GM12878 (cell line): ENCODE results near the gene TBL3. TPM values are rescaled to one million over a fixed set of nuclear protein-coding genes. Genes with fewer than 3 reads are reported as not detected.

Experiments
- BACH1 ChIP-seq: fragments of 450-650 bp; IDR thresholded peaks from 2 replicates; pipeline ENCODE4 v1.6.1; 2017; ENCODE audit warnings: mild to moderate bottlenecking, borderline replicate concordance
- CEBPB ChIP-seq, 2 experiments: fragments of 150-350 bp in 1 of 2; IDR thresholded peaks; 2 replicates each; pipeline ENCODE4 v1.6.1; 2012 to 2014; ENCODE audit warnings: low read depth in 2 of 2, low read length in 2 of 2, borderline replicate concordance in 1 of 2, inconsistent platforms in 1 of 2
- CHD1 ChIP-seq: IDR thresholded peaks from 2 replicates; pipeline ENCODE4 v1.6.1; 2012; ENCODE audit warnings: low read depth, low read length, improper control_type of control experiment
- GATAD2B ChIP-seq: fragments of 450-650 bp; conservative IDR thresholded peaks from 2 replicates; pipeline ENCODE4 v1.6.1; 2017; ENCODE audit warnings: low read depth, mild to moderate bottlenecking, moderate library complexity
- NR2C2 ChIP-seq: IDR thresholded peaks from 2 replicates; pipeline ENCODE4 v1.6.1; 2011; ENCODE audit warnings: borderline replicate concordance, low read depth; ENCODE audit not compliant: control insufficient read depth, insufficient read length
- NR2F1 ChIP-seq: fragments of 450-650 bp; conservative IDR thresholded peaks from 2 replicates; pipeline ENCODE4 v1.6.1; 2017; ENCODE audit warnings: mild to moderate bottlenecking
- POLR2AphosphoS5 ChIP-seq: IDR thresholded peaks from 2 replicates; pipeline ENCODE4 v1.6.1; 2011; ENCODE audit warnings: mild to moderate bottlenecking, low read length, inconsistent platforms
- SIN3A ChIP-seq: IDR thresholded peaks from 2 replicates; pipeline ENCODE4 v1.6.1; 2012; ENCODE audit warnings: low read depth, low read length, improper control_type of control experiment
- SMAD1 ChIP-seq: fragments of 450-650 bp; IDR thresholded peaks from 2 replicates; pipeline ENCODE4 v1.6.1; 2018; ENCODE audit warnings: mild to moderate bottlenecking, low read depth; ENCODE audit not compliant: partially characterized antibody
- SMARCA5 ChIP-seq: fragments of 450-650 bp; IDR thresholded peaks from 2 replicates; pipeline ENCODE4 v1.6.1; 2017; ENCODE audit warnings: mild to moderate bottlenecking
- SPI1 ChIP-seq: IDR thresholded peaks from 2 replicates; pipeline ENCODE4 v1.6.1; 2011; ENCODE audit warnings: low read depth, mild to moderate bottlenecking, low read length, moderate library complexity, borderline replicate concordance; ENCODE audit not compliant: insufficient read depth
- TAF1 ChIP-seq: IDR thresholded peaks from 2 replicates; pipeline ENCODE4 v1.6.1; 2011; ENCODE audit warnings: mild to moderate bottlenecking, low read depth, low read length, borderline replicate concordance
- TCF3 ChIP-seq: IDR thresholded peaks from 2 replicates; pipeline ENCODE4 v1.6.1; 2012; ENCODE audit warnings: low read depth, mild to moderate bottlenecking, low read length, borderline replicate concordance; ENCODE audit not compliant: insufficient read depth
- YBX1 ChIP-seq: fragments of 450-650 bp; IDR thresholded peaks from 2 replicates; pipeline ENCODE4 v1.6.1; 2016; ENCODE audit warnings: antibody characterized with exemption
- ZNF217 ChIP-seq: fragments of 450-650 bp; IDR thresholded peaks from 2 replicates; pipeline ENCODE4 v1.6.1; 2017; ENCODE audit warnings: antibody characterized with exemption, mild to moderate bottlenecking
- ZNF24 ChIP-seq: fragments of 450-650 bp; IDR thresholded peaks from 2 replicates; pipeline ENCODE4 v1.6.1; 2017; ENCODE audit warnings: antibody characterized with exemption, mild to moderate bottlenecking
- ZNF274 ChIP-seq: IDR thresholded peaks from one replicate; pipeline ENCODE4 v1.8.0; 2011; ENCODE audit not compliant: insufficient read length, insufficient read depth
- polyA plus RNA-seq, 11 experiments: library from polyadenylated mRNA; depleted of rRNA in 4 of 11; unstranded in 6 of 11; stranded (reverse) in 5 of 11; fragments of >200 nt; fragmentation: Nextera tagmentation in 4 of 11; fragmentation: Illumina TruSeq in 1 of 11; extraction: Ambion mirVana in 4 of 11; extraction: Trizol in 1 of 11; gene quantifications; 1 replicate in 1 of 11; 2 replicates in 10 of 11; pipeline versions ENCODE4 v1.2.1 to v1.2.3, GENCODE V29; 2011 to 2016; ENCODE audit warnings: inconsistent platforms in 2 of 11, missing spikeins in 2 of 11, low read depth in 1 of 11
- total RNA-seq, 4 experiments: library from RNA; depleted of rRNA in 3 of 4; stranded (reverse); fragments of >200 nt in 3 of 4; fragmentation: Illumina TruSeq in 1 of 4; extraction: Trizol in 1 of 4; gene quantifications; 2 replicates each; pipeline versions ENCODE4 v1.2.1 to v1.2.3, GENCODE V29; 2013 to 2021
- TF ChIP-seq, protein P1 (sequence below): fragments of 450-650 bp; IDR thresholded peaks from 2 replicates; pipeline ENCODE4 v1.6.1; 2018; ENCODE audit warnings: mild to moderate bottlenecking, low read depth, moderate library complexity; ENCODE audit not compliant: partially characterized antibody
- TF ChIP-seq, protein P2 (sequence below): fragments of 450-650 bp; formaldehyde crosslinking; IDR thresholded peaks from 2 replicates; pipeline ENCODE4 v1.5.0; 2022; ENCODE audit warnings: mild to moderate bottlenecking, missing genetic modification characterization
- TF ChIP-seq, protein P3 (sequence below): fragments of 450-650 bp; conservative IDR thresholded peaks from 2 replicates; pipeline ENCODE4 v1.6.1; 2017; ENCODE audit warnings: mild to moderate bottlenecking, moderate library complexity
- TF ChIP-seq, protein P4 (sequence below): fragments of 450-650 bp; IDR thresholded peaks from 2 replicates; pipeline ENCODE4 v1.6.1; 2014; ENCODE audit warnings: mild to moderate bottlenecking

The TBL3 gene
- total and polyA plus RNA-seq, 10 of the 15 experiments (the other 5 are each of a cell fraction or from before 2014, with no cell fraction given) = 1.2 to 101 (median 34.2) TPM

DNA sequence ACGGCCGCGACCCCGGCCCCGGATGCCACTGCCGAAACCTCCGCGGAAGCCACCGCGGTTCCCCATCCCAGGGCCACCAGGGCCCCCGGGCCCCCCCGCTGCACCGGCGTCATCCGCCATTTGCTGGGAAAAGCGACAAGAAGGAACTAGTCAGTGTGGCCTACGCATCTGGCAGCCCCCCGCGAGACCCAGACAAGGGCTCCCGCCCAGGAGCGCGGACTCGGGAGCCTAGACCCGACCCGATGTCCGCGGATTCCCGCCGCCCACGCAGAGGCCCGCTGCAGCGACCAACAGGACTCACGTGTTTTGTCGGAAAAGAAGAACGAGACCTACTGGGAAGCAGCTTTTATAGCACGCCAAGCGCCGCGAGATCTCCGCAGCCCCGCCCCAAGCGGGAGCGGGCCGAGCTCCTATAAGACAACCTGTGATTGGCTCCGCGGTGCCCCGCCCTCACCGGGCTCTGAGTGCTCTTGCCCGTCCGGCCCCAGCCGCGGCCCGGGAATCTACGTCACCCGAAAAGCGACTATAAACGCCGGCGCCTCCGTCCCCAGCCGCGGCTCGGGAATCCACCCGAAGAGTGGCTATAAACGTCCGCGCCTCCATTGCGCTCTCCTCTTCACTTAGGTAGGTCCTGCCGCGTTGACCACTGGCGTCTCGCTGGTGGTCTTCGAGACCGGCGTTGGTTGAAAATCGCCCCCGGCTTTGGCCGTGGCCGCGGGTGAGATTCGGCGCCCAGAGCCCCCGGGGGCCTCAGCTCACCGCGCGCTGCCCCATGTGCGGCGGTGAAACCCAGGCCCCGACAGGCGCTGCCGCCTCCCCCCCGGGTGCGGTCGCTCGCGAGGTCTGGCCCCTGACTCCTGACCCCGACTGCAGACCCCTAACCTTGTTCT, 7.1 kb upstream of the TBL3 start, which contains the start of gene RPS2 (continued):
- TF ChIP-seq SMARCA5 (peak; percentile 70), ZNF274 (no peak), SPI1 (no peak), ZNF24 (no peak), TAF1 (peak; percentile 100), CHD1 (no peak), POLR2AphosphoS5 (peak; percentile 100), ZNF217 (no peak), TCF3 (peak; percentile 89), YBX1 (no peak), NR2F1 (peak; percentile 45; the same call in 1 of the 2 replicates), CEBPB (IDR thresholded peaks at IDR 0.05; ENCODE audit: borderline replicate concordance in 1 of 2, low read depth in 2 of 2, low read length in 2 of 2) (no peak), BACH1 (peak; percentile 77), GATAD2B (peak; percentile 74), SMAD1 (peak; percentile 91), NR2C2 (no peak), SIN3A (peak; percentile 63; the same call in 1 of the 2 replicates)
- TF ChIP-seq, protein P1, sequence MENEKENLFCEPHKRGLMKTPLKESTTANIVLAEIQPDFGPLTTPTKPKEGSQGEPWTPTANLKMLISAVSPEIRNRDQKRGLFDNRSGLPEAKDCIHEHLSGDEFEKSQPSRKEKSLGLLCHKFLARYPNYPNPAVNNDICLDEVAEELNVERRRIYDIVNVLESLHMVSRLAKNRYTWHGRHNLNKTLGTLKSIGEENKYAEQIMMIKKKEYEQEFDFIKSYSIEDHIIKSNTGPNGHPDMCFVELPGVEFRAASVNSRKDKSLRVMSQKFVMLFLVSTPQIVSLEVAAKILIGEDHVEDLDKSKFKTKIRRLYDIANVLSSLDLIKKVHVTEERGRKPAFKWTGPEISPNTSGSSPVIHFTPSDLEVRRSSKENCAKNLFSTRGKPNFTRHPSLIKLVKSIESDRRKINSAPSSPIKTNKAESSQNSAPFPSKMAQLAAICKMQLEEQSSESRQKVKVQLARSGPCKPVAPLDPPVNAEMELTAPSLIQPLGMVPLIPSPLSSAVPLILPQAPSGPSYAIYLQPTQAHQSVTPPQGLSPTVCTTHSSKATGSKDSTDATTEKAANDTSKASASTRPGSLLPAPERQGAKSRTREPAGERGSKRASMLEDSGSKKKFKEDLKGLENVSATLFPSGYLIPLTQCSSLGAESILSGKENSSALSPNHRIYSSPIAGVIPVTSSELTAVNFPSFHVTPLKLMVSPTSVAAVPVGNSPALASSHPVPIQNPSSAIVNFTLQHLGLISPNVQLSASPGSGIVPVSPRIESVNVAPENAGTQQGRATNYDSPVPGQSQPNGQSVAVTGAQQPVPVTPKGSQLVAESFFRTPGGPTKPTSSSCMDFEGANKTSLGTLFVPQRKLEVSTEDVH = no peak
- TF ChIP-seq, protein P2, sequence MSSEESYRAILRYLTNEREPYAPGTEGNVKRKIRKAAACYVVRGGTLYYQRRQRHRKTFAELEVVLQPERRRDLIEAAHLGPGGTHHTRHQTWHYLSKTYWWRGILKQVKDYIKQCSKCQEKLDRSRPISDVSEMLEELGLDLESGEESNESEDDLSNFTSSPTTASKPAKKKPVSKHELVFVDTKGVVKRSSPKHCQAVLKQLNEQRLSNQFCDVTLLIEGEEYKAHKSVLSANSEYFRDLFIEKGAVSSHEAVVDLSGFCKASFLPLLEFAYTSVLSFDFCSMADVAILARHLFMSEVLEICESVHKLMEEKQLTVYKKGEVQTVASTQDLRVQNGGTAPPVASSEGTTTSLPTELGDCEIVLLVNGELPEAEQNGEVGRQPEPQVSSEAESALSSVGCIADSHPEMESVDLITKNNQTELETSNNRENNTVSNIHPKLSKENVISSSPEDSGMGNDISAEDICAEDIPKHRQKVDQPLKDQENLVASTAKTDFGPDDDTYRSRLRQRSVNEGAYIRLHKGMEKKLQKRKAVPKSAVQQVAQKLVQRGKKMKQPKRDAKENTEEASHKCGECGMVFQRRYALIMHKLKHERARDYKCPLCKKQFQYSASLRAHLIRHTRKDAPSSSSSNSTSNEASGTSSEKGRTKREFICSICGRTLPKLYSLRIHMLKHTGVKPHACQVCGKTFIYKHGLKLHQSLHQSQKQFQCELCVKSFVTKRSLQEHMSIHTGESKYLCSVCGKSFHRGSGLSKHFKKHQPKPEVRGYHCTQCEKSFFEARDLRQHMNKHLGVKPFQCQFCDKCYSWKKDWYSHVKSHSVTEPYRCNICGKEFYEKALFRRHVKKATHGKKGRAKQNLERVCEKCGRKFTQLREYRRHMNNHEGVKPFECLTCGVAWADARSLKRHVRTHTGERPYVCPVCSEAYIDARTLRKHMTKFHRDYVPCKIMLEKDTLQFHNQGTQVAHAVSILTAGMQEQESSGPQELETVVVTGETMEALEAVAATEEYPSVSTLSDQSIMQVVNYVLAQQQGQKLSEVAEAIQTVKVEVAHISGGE (CRISPR knock-in tag) = no peak
- TF ChIP-seq, protein P3, sequence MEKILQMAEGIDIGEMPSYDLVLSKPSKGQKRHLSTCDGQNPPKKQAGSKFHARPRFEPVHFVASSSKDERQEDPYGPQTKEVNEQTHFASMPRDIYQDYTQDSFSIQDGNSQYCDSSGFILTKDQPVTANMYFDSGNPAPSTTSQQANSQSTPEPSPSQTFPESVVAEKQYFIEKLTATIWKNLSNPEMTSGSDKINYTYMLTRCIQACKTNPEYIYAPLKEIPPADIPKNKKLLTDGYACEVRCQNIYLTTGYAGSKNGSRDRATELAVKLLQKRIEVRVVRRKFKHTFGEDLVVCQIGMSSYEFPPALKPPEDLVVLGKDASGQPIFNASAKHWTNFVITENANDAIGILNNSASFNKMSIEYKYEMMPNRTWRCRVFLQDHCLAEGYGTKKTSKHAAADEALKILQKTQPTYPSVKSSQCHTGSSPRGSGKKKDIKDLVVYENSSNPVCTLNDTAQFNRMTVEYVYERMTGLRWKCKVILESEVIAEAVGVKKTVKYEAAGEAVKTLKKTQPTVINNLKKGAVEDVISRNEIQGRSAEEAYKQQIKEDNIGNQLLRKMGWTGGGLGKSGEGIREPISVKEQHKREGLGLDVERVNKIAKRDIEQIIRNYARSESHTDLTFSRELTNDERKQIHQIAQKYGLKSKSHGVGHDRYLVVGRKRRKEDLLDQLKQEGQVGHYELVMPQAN = peak; percentile 89
- TF ChIP-seq, protein P4, sequence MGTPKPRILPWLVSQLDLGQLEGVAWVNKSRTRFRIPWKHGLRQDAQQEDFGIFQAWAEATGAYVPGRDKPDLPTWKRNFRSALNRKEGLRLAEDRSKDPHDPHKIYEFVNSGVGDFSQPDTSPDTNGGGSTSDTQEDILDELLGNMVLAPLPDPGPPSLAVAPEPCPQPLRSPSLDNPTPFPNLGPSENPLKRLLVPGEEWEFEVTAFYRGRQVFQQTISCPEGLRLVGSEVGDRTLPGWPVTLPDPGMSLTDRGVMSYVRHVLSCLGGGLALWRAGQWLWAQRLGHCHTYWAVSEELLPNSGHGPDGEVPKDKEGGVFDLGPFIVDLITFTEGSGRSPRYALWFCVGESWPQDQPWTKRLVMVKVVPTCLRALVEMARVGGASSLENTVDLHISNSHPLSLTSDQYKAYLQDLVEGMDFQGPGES = peak; percentile 68
